Smooth muscle cell (in vitro differentiated cells): Measurements from ENCODE around the gene FILIP1L. TPM values are rescaled to one million over a fixed set of nuclear protein-coding genes. Genes with fewer than 3 reads are reported as not detected.

Source experiments
- DNase-seq: peaks from one replicate; lab custom pipeline; 2025; ENCODE audit not compliant: unreplicated experiment; lab: John Stamatoyannopoulos, UW
- H2AFZ ChIP-seq: fragments of 200-600 bp; sonication (generic); 2 replicates; pipeline ENCODE4 v1.6.0; 2016; ENCODE audit warnings: antibody characterized with exemption, low read depth, mild to moderate bottlenecking
- H3F3A ChIP-seq: fragments of 200-600 bp; sonication (generic); 2 replicates; pipeline ENCODE4 v1.6.0; 2017; ENCODE audit warnings: antibody characterized with exemption, low read depth
- H3K27ac ChIP-seq: fragments of 200-600 bp; sonication (generic); 2 replicates; pipeline ENCODE4 v1.5.1; 2016; ENCODE audit warnings: low read depth, mild to moderate bottlenecking
- H3K27me3 ChIP-seq: fragments of 200-600 bp; sonication (generic); 2 replicates; pipeline ENCODE4 v1.6.1; 2016; ENCODE audit warnings: low read depth, mild to moderate bottlenecking
- H3K36me3 ChIP-seq: fragments of 200-600 bp; sonication (generic); 2 replicates; pipeline ENCODE4 v1.5.1; 2016; ENCODE audit warnings: low read depth
- H3K4me1 ChIP-seq: fragments of 200-600 bp; sonication (generic); 2 replicates; pipeline ENCODE4 v1.5.1; 2016; ENCODE audit warnings: low read depth
- H3K4me2 ChIP-seq: fragments of 200-600 bp; sonication (generic); 2 replicates; pipeline ENCODE4 v1.6.0; 2016; ENCODE audit warnings: mild to moderate bottlenecking
- H3K4me3 ChIP-seq: fragments of 200-600 bp; sonication (generic); 2 replicates; pipeline ENCODE4 v1.5.1; 2016; ENCODE audit warnings: mild to moderate bottlenecking
- H3K79me2 ChIP-seq: fragments of 200-600 bp; sonication (generic); 2 replicates; pipeline ENCODE4 v1.6.0; 2016; ENCODE audit warnings: low read depth, mild to moderate bottlenecking
- H3K9ac ChIP-seq: fragments of 200-600 bp; sonication (generic); 2 replicates; pipeline ENCODE4 v1.6.0; 2016; ENCODE audit warnings: low read depth
- H3K9me3 ChIP-seq: fragments of 200-600 bp; sonication (generic); replicated peaks from 2 replicates; pipeline ENCODE4 v1.5.1; 2016; ENCODE audit warnings: low read depth
- H4K20me1 ChIP-seq: fragments of 200-600 bp; sonication (generic); 2 replicates; pipeline ENCODE4 v1.6.0; 2016; ENCODE audit warnings: low read depth
- WGBS: methylation state at CpG from one replicate; pipeline ENCODE4 v1.1.7; 2016; ENCODE audit warnings: low lambda C conversion rate; 5-methylcytosine and 5-hydroxymethylcytosine counted together
- polyA plus RNA-seq: library from polyadenylated mRNA; unstranded; fragments of >200 nt; fragmentation: Nextera tagmentation; extraction: Ambion mirVana; gene quantifications from 2 replicates; pipeline ENCODE4 v1.2.1, GENCODE V29; 2016
- total RNA-seq: library from RNA; depleted of rRNA; stranded (reverse); fragments of >200 nt; gene quantifications from 2 replicates; pipeline ENCODE4 v1.2.3, GENCODE V29; 2014
- TF ChIP-seq, protein P1 (sequence below): fragments of 200-600 bp; sonication (generic); IDR thresholded peaks from 2 replicates; pipeline ENCODE4 v1.5.1; 2017; ENCODE audit warnings: borderline replicate concordance, mild to moderate bottlenecking, antibody characterized with exemption; ENCODE audit not compliant: insufficient read depth, poor library complexity, severe bottlenecking

The FILIP1L gene
- total and polyA plus RNA-seq, 2 experiments from 2014 or later = 56.2 to 104 TPM

DNA sequence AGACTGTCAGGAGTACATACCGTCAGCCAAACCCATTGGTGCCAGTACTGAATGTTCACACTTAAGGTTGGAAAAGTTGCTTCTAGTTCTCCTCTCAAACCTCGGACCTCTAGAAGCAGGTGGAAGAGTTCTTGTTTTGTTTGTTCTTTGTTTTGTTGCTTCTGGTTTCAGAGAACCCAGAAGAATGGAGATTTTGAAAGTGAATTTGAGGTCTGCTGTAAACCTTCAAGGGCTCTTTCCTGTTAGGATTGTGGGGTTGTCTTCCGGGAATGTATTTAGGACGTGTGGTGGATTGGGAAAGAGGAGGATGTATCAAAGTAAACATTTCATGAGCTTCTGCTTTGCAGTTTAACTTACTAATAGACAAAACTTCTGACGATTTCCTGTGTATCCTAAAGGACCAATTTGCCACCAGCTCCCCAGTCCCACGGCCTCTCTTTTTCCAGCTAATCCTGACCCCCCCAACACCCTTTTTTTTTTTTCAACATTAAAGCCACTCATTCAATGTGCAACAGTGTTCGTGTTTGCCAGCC, 50.3 kb downstream of the FILIP1L start:
- peak overlapping the region; percentile 86 for H3K27ac ChIP-seq

DNA sequence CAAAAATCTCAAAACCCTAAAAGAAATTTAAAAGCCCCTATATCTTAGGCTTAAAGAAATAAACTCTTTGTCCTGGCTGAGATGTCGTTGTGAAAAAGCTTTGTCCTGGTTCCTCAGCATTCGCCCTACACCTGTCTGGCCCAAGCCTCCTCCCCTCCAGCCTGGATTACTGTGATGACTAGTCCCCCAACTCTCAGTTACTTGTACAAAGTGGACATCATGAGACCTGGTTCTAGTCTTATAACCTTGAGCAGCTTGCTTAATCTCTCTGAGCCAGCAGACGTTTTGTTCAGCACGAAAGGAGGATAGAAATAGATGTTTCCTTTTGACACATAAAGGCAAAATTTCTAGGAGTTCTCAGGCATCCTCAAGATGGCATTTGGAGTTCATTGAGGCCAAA, 51.6 kb downstream of the FILIP1L start:
- Histone ChIP-seq H3K36me3 (no peaks in the 10 kb centered on the region), H3K9ac (no peak overlapping the region), H3K4me3 (no peak overlapping the region), H2AFZ (peak overlapping the region; percentile 41), H3K79me2 (no peaks in the 10 kb centered on the region), H3K4me2 (no peak overlapping the region), H3K9me3 (no peaks in the 10 kb centered on the region), H3F3A (peaks cover 14% of the 10 kb centered on the region), H3K27ac (no peak overlapping the region), H4K20me1 (no peaks in the 10 kb centered on the region), H3K4me1 (peaks cover 20% of the 10 kb centered on the region), H3K27me3 (no peaks in the 10 kb centered on the region)
- 74% methylated on average over 4 of the region's 4 CpGs for WGBS
- TF ChIP-seq, protein P1, sequence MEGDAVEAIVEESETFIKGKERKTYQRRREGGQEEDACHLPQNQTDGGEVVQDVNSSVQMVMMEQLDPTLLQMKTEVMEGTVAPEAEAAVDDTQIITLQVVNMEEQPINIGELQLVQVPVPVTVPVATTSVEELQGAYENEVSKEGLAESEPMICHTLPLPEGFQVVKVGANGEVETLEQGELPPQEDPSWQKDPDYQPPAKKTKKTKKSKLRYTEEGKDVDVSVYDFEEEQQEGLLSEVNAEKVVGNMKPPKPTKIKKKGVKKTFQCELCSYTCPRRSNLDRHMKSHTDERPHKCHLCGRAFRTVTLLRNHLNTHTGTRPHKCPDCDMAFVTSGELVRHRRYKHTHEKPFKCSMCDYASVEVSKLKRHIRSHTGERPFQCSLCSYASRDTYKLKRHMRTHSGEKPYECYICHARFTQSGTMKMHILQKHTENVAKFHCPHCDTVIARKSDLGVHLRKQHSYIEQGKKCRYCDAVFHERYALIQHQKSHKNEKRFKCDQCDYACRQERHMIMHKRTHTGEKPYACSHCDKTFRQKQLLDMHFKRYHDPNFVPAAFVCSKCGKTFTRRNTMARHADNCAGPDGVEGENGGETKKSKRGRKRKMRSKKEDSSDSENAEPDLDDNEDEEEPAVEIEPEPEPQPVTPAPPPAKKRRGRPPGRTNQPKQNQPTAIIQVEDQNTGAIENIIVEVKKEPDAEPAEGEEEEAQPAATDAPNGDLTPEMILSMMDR = no peak
- DNase-seq = no peak

More for the DNA sequence above, 50.3 kb downstream of the FILIP1L start:
- Histone ChIP-seq H3K79me2 (no peaks in the 10 kb centered on the region), H3K9me3 (no peaks in the 10 kb centered on the region), H3K36me3 (no peaks in the 10 kb centered on the region), H2AFZ (peak overlapping the region; percentile 77), H3K4me3 (no peak overlapping the region), H3F3A (peaks cover 14% of the 10 kb centered on the region), H3K4me1 (peaks cover 20% of the 10 kb centered on the region), H4K20me1 (no peaks in the 10 kb centered on the region), H3K9ac (peak overlapping the region; percentile 50), H3K4me2 (peak overlapping the region; percentile 69), H3K27me3 (no peaks in the 10 kb centered on the region)
- TF ChIP-seq, protein P1 = no peak
- DNase-seq = no peak
- WGBS = 38% methylated on average over 7 of the region's 7 CpGs

DNA sequence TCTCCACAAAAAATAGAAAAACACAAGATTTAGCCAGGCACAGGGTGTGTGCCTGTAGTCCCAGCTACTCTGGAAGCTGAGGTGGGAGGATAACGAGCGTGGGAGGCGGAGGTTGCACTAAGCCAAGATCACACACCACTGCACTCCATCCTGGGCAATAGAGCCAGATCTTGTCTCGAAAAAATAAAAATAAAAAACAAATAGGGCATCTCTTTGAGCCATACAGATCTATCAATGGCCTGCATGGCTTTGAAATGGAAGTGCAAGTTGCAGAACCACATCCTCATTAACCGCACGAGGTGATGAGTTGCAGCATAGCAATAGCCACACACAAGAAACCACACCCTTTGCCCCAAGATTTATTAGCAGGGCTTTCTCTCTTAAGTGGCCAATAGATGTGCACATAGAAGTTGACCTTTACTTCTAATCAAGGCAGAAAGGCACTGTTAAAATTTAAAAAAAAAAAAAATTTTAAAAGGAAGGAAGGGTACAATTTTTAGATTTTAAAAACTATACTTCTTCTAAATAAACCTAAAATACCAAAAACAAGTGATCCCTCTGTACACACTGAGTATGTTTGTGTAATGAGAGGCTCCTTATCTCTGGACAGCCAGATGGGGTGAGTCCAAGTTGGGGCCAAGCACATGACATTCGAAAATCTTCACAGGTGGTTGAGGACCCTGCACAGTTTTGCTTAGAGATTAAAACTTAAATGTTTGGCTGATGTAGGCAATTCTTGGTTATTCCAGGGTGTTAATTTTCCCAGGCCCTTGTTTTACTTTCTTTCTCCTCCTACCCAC, 53.4 kb downstream of the FILIP1L start:
- no peaks in the 10 kb centered on the region for H3K9me3 ChIP-seq
- no peak overlapping the region for H3K27ac ChIP-seq
- no peak overlapping the region for H3K4me3 ChIP-seq
- 76% methylated on average over 7 of the region's 7 CpGs for WGBS
- H3F3A ChIP-seq = peaks cover 14% of the 10 kb centered on the region
- no peaks in the 10 kb centered on the region for H4K20me1 ChIP-seq
- no peak for DNase-seq
- TF ChIP-seq, protein P1 = no peak
- H3K4me2 ChIP-seq = no peak overlapping the region
- H3K36me3 ChIP-seq = no peaks in the 10 kb centered on the region
- peaks cover 16% of the 10 kb centered on the region for H3K4me1 ChIP-seq
- no peaks in the 10 kb centered on the region for H3K27me3 ChIP-seq
- H2AFZ ChIP-seq = no peak overlapping the region
- no peak overlapping the region for H3K9ac ChIP-seq
- no peaks in the 10 kb centered on the region for H3K79me2 ChIP-seq
